ENCODE measurements around the gene HSPB6. TPM values are rescaled to one million over a fixed set of nuclear protein-coding genes. Genes with fewer than 3 reads are reported as not detected.
A peak's percentile ranks its signal among the peaks of the same experiment; 100 is the strongest.

The HSPB6 gene, protein sequence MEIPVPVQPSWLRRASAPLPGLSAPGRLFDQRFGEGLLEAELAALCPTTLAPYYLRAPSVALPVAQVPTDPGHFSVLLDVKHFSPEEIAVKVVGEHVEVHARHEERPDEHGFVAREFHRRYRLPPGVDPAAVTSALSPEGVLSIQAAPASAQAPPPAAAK
- 100 to 1,000 TPM in 6 of 7 donors, 10 to 100 TPM in 1; 44.9 to 276 (median 232) TPM for total RNA-seq
- 100 to 1,000 TPM; 101 to 434 TPM for polyA plus RNA-seq
- long read RNA-seq, donor 1, transcript HSPB6-201 (3 exons, 1,457 nt): major isoform, 6 of 9 reads
- long read RNA-seq, donor 1, partial matches to known transcripts: 2 of 9 reads
- long read RNA-seq, donor 1, other reads (novel, unspliced or antisense): 1 of 9 reads
- long read RNA-seq, donor 2, transcript HSPB6-201 (3 exons, 1,457 nt): major isoform, 28 of 28 reads
- long read RNA-seq, donor 2, partial matches to known transcripts: 0 of 28 reads
- long read RNA-seq, donor 2, other reads (novel, unspliced or antisense): 0 of 28 reads
- long read RNA-seq, donor 3, transcript HSPB6-201 (3 exons, 1,457 nt): major isoform, 245 of 275 reads
- long read RNA-seq, donor 3, transcript HSPB6-202 (2 exons, 711 nt): minor isoform, 6 of 275 reads
- long read RNA-seq, donor 3, partial matches to known transcripts: 0 of 275 reads
- long read RNA-seq, donor 3, other reads (novel, unspliced or antisense): 24 of 275 reads

DNA sequence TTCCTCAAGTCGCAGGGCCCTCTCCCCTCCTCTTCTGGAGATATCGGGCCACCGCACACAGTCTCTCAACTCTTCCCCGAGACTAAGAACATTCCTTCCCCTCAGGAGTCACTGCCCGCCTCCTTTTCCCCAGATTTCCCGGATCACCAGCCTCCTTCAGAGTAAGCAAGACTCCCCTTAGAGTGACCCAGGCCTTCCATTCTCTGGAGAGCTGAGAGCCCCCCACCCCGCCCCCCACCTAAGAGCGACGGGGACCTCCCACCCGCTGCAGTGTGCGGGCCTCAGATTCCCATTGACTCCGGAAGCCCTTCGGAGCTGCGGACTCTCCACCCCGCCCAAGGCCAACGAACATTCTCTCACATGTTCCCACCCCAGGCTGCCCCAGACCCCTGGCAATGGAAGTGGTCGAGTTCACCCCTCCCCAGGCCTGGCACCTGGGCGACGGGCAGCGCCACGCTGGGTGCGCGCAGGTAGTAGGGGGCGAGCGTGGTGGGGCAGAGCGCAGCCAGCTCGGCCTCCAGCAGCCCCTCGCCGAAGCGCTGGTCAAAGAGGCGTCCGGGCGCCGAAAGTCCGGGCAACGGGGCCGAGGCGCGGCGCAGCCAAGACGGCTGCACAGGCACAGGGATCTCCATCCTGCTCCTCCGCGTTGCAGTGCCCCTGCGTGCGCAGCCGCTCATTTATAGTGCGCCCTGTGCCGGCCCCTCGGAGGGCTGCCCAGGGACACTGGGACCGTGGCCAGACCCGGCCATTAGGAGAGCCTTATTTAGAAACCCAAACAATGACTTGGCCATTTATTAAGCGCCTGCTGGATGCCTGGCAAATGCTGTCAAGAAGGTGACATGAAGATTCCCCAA is at the start of gene HSPB6:
Gene HSPB6 (minus strand): TSS at position 653 of the 854 bp plus-strand sequence. CDS start 21 bp downstream, at position 632.
- no peaks in the 10 kb centered on the region for H3K27me3 ChIP-seq
- peaks cover 12% of the 10 kb centered on the region for H3K4me1 ChIP-seq (ENCODE audit: insufficient read depth)
- intact Hi-C loops (cut with DNase I): loop anchor here in 1 of 4 donors (2.0 kb wide), 1 partner anchor 40 kb away; no protein-coding TSS in a partner anchor
- TF ChIP-seq EP300 (IDR thresholded peaks at IDR 0.05): no peak
- peak; percentile 89 for TF ChIP-seq POLR2A (IDR thresholded peaks at IDR 0.05)
- TF ChIP-seq, protein P1, sequence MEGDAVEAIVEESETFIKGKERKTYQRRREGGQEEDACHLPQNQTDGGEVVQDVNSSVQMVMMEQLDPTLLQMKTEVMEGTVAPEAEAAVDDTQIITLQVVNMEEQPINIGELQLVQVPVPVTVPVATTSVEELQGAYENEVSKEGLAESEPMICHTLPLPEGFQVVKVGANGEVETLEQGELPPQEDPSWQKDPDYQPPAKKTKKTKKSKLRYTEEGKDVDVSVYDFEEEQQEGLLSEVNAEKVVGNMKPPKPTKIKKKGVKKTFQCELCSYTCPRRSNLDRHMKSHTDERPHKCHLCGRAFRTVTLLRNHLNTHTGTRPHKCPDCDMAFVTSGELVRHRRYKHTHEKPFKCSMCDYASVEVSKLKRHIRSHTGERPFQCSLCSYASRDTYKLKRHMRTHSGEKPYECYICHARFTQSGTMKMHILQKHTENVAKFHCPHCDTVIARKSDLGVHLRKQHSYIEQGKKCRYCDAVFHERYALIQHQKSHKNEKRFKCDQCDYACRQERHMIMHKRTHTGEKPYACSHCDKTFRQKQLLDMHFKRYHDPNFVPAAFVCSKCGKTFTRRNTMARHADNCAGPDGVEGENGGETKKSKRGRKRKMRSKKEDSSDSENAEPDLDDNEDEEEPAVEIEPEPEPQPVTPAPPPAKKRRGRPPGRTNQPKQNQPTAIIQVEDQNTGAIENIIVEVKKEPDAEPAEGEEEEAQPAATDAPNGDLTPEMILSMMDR (IDR thresholded peaks at IDR 0.05): peak in 1 of 3 donors; percentile 5
- peak within 1 kb of the TSS; percentile 93 to 97 for H3K27ac ChIP-seq
- peak; percentile 88 to 92 (median 89) for DNase-seq
- no peaks in the 10 kb centered on the region for H3K36me3 ChIP-seq
- no peaks in the 10 kb centered on the region for H3K9me3 ChIP-seq
- 1 to 3% (median 2%) methylated on average over 37 to 52 of the region's 52 CpGs for WGBS, 3 donors
- peak within 1 kb of the TSS; percentile 37 for H3K4me3 ChIP-seq

DNA sequence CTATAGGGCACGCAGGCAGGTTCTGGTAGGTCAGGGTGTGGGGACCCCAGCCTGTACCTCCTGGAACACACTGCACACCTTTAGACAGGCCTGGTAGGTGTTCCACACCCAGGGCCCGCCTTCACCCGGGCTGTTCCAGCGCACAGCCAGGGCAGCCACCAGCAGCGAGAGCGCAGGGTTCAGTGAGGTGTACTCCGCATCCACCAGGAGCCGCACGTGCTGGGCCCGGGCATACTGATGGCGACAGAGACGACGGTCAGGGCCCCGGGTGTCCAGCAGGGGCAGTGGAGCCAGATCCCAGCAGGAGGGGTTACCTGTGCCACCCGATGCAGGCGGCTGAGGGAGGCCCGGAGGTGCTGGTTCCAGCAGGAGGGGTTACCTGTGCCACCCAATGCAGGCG is 49.8 kb upstream of the HSPB6 start:
- no peak for DNase-seq
- intact Hi-C loops (cut with DNase I): no loop called here
- no peak overlapping the region for H3K4me3 ChIP-seq
- no peaks in the 10 kb centered on the region for H3K36me3 ChIP-seq
- no peak overlapping the region for H3K27ac ChIP-seq
- peaks cover 0 to 4% of the 10 kb centered on the region in 2 donors for H3K9me3 ChIP-seq
- no peak for TF ChIP-seq POLR2A (IDR thresholded peaks at IDR 0.05)
- TF ChIP-seq EP300 (IDR thresholded peaks at IDR 0.05): no peak
- TF ChIP-seq, protein P1 (IDR thresholded peaks at IDR 0.05): no peak
- 77 to 83% (median 83%) methylated on average over 18 of the region's 18 CpGs for WGBS, 3 donors
- H3K4me1 ChIP-seq (ENCODE audit: insufficient read depth): no peaks in the 10 kb centered on the region
- H3K27me3 ChIP-seq: no peaks in the 10 kb centered on the region

DNA sequence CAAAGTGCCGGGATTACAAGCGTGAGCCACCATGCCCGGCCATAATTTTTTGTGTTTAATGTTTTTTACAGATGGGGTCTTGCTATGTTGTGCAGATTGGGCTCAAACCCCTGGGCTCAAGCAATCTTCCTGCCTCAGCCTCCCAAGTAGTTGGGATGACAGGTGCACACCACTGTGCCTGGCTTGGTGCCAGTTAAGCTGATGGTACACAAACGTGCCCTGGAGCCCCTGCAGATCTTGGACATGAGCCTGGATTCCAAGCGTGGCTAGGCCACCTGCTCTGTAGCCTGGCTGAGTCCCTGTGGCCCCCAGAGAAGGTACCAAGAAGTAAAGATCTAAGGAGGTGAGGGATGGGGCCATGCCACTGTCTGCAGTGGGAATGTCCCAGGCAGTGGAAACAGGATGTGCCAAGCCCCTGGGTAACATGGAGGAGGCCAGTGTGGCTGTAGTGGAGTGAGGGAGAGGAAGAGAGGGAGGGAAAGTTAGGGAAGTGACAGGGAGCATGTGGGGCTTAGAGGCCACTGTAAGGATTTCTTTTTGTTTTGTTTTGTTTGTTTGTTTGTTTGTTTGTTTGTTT is 48.8 kb upstream of the HSPB6 start:
- Histone ChIP-seq H3K4me1 (ENCODE audit: insufficient read depth) (no peaks in the 10 kb centered on the region), H3K27ac (no peak overlapping the region), H3K36me3 (no peaks in the 10 kb centered on the region), H3K9me3 (peaks cover 0 to 4% of the 10 kb centered on the region in 2 donors), H3K4me3 (no peak overlapping the region), H3K27me3 (no peaks in the 10 kb centered on the region)
- WGBS, 3 donors: 58 to 65% (median 64%) methylated on average over 5 of the region's 5 CpGs
- TF ChIP-seq, protein P1 (IDR thresholded peaks at IDR 0.05): no peak
- TF ChIP-seq POLR2A (IDR thresholded peaks at IDR 0.05) (no peak), EP300 (IDR thresholded peaks at IDR 0.05) (no peak)
- no peak for DNase-seq
- intact Hi-C loops (cut with DNase I): no loop called here

DNA sequence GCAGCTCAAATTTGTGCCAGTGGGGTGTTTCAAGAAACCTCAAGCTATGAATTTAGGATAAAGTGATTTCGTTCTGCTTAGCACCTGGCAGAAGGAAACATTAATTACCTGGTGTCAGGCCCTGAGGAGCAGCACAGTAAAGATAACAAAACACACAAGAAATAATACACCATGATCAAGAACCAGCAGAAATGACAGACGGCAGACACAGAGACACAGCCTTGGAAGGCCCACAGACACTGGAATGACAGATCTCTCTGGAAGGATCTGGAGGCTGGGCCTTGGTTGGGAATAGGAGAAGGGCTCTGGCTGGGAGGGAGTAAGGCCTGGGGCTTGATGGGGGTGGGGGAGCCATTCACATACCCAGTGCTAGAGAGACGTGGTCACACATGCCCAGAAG is 45.0 kb upstream of the HSPB6 start:
- no peak for DNase-seq
- Histone ChIP-seq H3K27ac (no peak overlapping the region), H3K36me3 (no peaks in the 10 kb centered on the region), H3K9me3 (peaks cover 0 to 4% of the 10 kb centered on the region in 2 donors), H3K4me1 (ENCODE audit: insufficient read depth) (no peaks in the 10 kb centered on the region), H3K27me3 (no peaks in the 10 kb centered on the region), H3K4me3 (no peak overlapping the region)
- 49 to 62% (median 52%) methylated on average over 3 of the region's 3 CpGs for WGBS, 3 donors
- no peak for TF ChIP-seq EP300 (IDR thresholded peaks at IDR 0.05)
- TF ChIP-seq, protein P1 (IDR thresholded peaks at IDR 0.05): no peak
- TF ChIP-seq POLR2A (IDR thresholded peaks at IDR 0.05): no peak
- intact Hi-C loops (cut with DNase I): no loop called here

Measured in ovary (tissue), 10 donors.